ENCODE measurements around the gene SLC5A12.

- TF ChIP-seq CTCF (IDR thresholded peaks at IDR 0.05) (no peak), POLR2A (IDR thresholded peaks at IDR 0.05) (no peak)
Measured at GRCh38 chr11:26757995-26758394, 36.1 kb upstream of the SLC5A12 start.
